Suprapubic skin (tissue), 3 donors: Measurements from ENCODE around the gene ZNF578.
"Not testable (repeated sequence)": the region's sequence is repeated elsewhere in the genome, so short reads cannot be mapped to it uniquely, and the experiment has no call there.

ENCODE experiments used
- CTCF ChIP-seq, 2 donors: fragments of 200-600 bp in 1 of 2; fragments of 450-650 bp in 1 of 2; sonication (generic) in 1 of 2; IDR thresholded peaks; one replicate each; pipeline ENCODE4 v1.5.1; 2016 to 2019; ENCODE audit warnings: antibody characterized with exemption in 2 of 2, mild to moderate bottlenecking in 1 of 2, moderate library complexity in 1 of 2
- EP300 ChIP-seq: sonication (generic); formaldehyde crosslinking; IDR thresholded peaks from one replicate; pipeline ENCODE4 v1.6.1; 2017; ENCODE audit warnings: antibody characterized with exemption
- POLR2A ChIP-seq, 2 donors: fragments of 450-650 bp; IDR thresholded peaks; one replicate each; pipeline ENCODE4 v1.6.1; 2017; ENCODE audit warnings: antibody characterized with exemption in 2 of 2, mild to moderate bottlenecking in 2 of 2, moderate library complexity in 2 of 2

- not testable (repeated sequence) for TF ChIP-seq POLR2A (IDR thresholded peaks at IDR 0.05); CTCF (IDR thresholded peaks at IDR 0.05); EP300
Observed at GRCh38 chr19:52484111-52484743, 30.9 kb downstream of the ZNF578 start.
